HEK293 (cell line): ENCODE data around the gene SHISA9.

Experiments
- GFI1B ChIP-seq: fragments of 450-650 bp; formaldehyde crosslinking; IDR thresholded peaks from 2 replicates; pipeline ENCODE4 v1.5.1; 2016; ENCODE audit warnings: missing biosample characterization, missing genetic modification characterization
- SETDB1 ChIP-seq: IDR thresholded peaks from one replicate; pipeline ENCODE4 v1.6.1; 2017; ENCODE audit warnings: mild to moderate bottlenecking, low read length, moderate library complexity, mixed read lengths; ENCODE audit not compliant: insufficient read length
- SP2 ChIP-seq: fragments of 450-650 bp; formaldehyde crosslinking; IDR thresholded peaks from 2 replicates; pipeline ENCODE4 v1.5.1; 2016; ENCODE audit warnings: missing biosample characterization, missing genetic modification characterization
- ZNF10 ChIP-seq: fragments of 450-650 bp; formaldehyde crosslinking; IDR thresholded peaks from 2 replicates; pipeline ENCODE4 v1.5.1; 2017; ENCODE audit warnings: missing biosample characterization, missing genetic modification characterization
- ZNF121 ChIP-seq: fragments of 450-650 bp; formaldehyde crosslinking; IDR thresholded peaks from 2 replicates; pipeline ENCODE4 v1.5.1; 2016; ENCODE audit warnings: missing biosample characterization, missing genetic modification characterization
- ZNF184 ChIP-seq: fragments of 450-650 bp; IDR thresholded peaks from 2 replicates; pipeline ENCODE4 v1.5.1; 2018; ENCODE audit warnings: missing biosample characterization, mild to moderate bottlenecking, missing genetic modification characterization
- TF ChIP-seq, protein P1 (sequence below): sonication (generic); formaldehyde crosslinking; IDR thresholded peaks from 2 replicates; pipeline ENCODE4 v1.8.1; 2022; ENCODE audit warnings: mild to moderate bottlenecking, moderate library complexity, missing genetic modification reagents
- TF ChIP-seq, protein P2 (sequence below): fragments of 450-650 bp; formaldehyde crosslinking; IDR thresholded peaks from 2 replicates; pipeline ENCODE4 v1.5.1; 2016; ENCODE audit warnings: missing biosample characterization, missing genetic modification characterization
- TF ChIP-seq, protein P3 (sequence below): fragments of 450-650 bp; formaldehyde crosslinking; IDR thresholded peaks from 2 replicates; pipeline ENCODE4 v1.5.1; 2016; ENCODE audit warnings: missing biosample characterization, missing genetic modification characterization

DNA sequence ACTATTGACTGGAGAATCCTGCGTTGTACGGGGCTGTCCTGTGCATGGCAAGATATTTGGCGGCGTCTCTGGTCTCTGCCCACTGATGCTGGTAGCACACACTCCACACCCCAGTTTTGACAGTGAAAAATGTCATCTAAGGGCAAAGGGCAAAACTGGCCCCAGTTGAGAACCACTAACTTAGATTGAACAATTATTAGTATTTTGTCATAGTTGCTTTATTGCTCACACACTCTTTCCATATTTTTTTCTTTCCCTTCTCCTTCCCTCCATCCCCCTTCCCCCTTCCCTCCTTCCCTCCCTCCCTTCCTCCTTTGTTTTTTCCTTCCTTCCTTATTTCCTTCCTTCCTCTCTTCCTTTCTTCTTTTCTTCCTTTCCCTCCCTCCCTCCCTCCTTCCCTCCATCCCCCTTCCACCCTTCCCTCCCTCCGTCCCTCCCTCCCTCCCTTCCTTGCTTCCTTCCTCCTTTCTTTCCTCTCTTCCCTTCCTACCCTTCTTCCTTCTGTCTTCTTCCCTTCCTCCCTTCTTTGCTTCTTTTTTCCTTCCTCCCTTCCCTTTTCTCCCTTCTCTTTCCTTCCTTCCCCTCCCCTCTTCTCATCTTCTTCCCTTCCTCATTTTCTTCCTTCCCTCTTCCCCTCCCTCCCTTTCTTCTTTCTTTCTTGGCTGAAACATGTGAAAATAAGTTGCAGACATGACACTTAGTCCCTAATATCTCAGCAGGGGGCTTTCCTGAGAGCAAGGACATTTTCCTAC is 5.5 kb downstream of the SHISA9 start:
- TF ChIP-seq ZNF121 (tag by site-specific recombination) (no peak), GFI1B (tag by site-specific recombination) (no peak), SP2 (tag by site-specific recombination) (no peak), ZNF184 (no peak), ZNF10 (tag by site-specific recombination) (no peak), SETDB1 (no peak)
- TF ChIP-seq, protein P1, sequence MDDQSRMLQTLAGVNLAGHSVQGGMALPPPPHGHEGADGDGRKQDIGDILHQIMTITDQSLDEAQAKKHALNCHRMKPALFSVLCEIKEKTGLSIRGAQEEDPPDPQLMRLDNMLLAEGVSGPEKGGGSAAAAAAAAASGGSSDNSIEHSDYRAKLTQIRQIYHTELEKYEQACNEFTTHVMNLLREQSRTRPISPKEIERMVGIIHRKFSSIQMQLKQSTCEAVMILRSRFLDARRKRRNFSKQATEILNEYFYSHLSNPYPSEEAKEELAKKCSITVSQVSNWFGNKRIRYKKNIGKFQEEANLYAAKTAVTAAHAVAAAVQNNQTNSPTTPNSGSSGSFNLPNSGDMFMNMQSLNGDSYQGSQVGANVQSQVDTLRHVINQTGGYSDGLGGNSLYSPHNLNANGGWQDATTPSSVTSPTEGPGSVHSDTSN (CRISPR knock-in tag) = no peak
- TF ChIP-seq, protein P2, sequence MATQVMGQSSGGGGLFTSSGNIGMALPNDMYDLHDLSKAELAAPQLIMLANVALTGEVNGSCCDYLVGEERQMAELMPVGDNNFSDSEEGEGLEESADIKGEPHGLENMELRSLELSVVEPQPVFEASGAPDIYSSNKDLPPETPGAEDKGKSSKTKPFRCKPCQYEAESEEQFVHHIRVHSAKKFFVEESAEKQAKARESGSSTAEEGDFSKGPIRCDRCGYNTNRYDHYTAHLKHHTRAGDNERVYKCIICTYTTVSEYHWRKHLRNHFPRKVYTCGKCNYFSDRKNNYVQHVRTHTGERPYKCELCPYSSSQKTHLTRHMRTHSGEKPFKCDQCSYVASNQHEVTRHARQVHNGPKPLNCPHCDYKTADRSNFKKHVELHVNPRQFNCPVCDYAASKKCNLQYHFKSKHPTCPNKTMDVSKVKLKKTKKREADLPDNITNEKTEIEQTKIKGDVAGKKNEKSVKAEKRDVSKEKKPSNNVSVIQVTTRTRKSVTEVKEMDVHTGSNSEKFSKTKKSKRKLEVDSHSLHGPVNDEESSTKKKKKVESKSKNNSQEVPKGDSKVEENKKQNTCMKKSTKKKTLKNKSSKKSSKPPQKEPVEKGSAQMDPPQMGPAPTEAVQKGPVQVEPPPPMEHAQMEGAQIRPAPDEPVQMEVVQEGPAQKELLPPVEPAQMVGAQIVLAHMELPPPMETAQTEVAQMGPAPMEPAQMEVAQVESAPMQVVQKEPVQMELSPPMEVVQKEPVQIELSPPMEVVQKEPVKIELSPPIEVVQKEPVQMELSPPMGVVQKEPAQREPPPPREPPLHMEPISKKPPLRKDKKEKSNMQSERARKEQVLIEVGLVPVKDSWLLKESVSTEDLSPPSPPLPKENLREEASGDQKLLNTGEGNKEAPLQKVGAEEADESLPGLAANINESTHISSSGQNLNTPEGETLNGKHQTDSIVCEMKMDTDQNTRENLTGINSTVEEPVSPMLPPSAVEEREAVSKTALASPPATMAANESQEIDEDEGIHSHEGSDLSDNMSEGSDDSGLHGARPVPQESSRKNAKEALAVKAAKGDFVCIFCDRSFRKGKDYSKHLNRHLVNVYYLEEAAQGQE (tag by site-specific recombination) = no peak
- TF ChIP-seq, protein P3, sequence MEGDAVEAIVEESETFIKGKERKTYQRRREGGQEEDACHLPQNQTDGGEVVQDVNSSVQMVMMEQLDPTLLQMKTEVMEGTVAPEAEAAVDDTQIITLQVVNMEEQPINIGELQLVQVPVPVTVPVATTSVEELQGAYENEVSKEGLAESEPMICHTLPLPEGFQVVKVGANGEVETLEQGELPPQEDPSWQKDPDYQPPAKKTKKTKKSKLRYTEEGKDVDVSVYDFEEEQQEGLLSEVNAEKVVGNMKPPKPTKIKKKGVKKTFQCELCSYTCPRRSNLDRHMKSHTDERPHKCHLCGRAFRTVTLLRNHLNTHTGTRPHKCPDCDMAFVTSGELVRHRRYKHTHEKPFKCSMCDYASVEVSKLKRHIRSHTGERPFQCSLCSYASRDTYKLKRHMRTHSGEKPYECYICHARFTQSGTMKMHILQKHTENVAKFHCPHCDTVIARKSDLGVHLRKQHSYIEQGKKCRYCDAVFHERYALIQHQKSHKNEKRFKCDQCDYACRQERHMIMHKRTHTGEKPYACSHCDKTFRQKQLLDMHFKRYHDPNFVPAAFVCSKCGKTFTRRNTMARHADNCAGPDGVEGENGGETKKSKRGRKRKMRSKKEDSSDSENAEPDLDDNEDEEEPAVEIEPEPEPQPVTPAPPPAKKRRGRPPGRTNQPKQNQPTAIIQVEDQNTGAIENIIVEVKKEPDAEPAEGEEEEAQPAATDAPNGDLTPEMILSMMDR (tag by site-specific recombination) = no peak
